ENCODE results near the gene PKD1. TPM values are rescaled to one million over a fixed set of nuclear protein-coding genes. Genes with fewer than 3 reads are reported as not detected.
A peak's percentile ranks its signal among the peaks of the same experiment; 100 is the strongest.

The PKD1 gene
- total RNA-seq, 4 donors from 2014 or later: 181 to 492 (median 352) TPM

DNA sequence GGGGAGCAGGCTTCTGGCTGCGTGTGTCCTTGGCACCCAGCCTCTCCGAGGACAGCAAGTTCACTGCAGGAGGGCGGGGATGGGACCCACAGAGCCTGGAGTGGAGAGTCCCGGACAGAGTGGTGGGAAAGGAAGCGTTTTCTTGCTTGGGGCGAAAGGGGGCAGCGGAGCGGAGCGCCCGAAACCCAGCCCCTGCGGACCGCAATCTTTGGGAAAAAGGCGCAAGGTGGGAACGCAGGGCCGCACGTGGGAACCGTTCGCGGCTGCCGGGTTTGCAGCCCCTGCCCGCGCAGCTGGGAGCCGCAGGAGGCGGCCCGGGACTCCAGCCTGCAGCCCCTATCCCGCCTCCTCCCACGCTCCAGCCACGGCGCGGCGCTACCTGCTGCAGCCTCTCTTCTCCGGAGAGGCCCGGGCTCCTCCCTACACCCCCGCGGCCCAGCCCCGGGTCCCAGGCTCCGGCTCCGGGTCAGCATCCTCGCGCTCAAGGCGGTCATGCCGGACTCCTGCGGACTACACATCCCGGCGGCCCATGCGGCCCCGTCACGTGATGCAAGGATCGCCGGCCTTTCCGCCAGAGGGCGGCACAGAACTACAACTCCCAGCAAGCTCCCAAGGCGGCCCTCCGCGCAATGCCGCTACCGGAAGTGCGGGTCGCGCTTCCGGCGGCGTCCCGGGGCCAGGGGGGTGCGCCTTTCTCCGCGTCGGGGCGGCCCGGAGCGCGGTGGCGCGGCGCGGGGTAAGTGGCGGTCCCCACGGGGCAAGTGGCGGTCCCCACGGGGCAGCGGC lies 88.2 kb downstream of the PKD1 start, which contains the start of the genes NTHL1 and TSC2:
TSS of gene NTHL1 (minus strand) at position 505 of the 786 bp plus-strand sequence. CDS start at position 494, 11 bp downstream.
TSS of gene TSC2 (plus strand) at position 656 of the 786 bp plus-strand sequence. CDS start 631 bp downstream, outside the sequence.
- WGBS, 2 donors (ENCODE audit: low coverage in 1 of 2): no CpG with 5 or more reads among the region's 81 CpGs
- peak within 1 kb of the TSS; percentile 20 to 83 (median 78) for H3K27ac ChIP-seq
- ATAC-seq: peak; percentile 97
- H3K27me3 ChIP-seq: no peaks in the 10 kb centered on the region
- no peaks in the 10 kb centered on the region for H3K9me3 ChIP-seq
- peaks cover 0 to 65% (median 29%) of the 10 kb centered on the region in 3 donors for H3K4me1 ChIP-seq
- H3K4me3 ChIP-seq: peak within 1 kb of the TSS; percentile 80 to 91
- peaks cover 0 to 50% of the 10 kb centered on the region in 2 donors for H3K36me3 ChIP-seq
- TF ChIP-seq POLR2AphosphoS5 (IDR thresholded peaks at IDR 0.05) (peak; percentile 60), EP300 (IDR thresholded peaks at IDR 0.05) (no peak), POLR2A (IDR thresholded peaks at IDR 0.05) (peak; percentile 42 to 59)
- TF ChIP-seq, protein P1, sequence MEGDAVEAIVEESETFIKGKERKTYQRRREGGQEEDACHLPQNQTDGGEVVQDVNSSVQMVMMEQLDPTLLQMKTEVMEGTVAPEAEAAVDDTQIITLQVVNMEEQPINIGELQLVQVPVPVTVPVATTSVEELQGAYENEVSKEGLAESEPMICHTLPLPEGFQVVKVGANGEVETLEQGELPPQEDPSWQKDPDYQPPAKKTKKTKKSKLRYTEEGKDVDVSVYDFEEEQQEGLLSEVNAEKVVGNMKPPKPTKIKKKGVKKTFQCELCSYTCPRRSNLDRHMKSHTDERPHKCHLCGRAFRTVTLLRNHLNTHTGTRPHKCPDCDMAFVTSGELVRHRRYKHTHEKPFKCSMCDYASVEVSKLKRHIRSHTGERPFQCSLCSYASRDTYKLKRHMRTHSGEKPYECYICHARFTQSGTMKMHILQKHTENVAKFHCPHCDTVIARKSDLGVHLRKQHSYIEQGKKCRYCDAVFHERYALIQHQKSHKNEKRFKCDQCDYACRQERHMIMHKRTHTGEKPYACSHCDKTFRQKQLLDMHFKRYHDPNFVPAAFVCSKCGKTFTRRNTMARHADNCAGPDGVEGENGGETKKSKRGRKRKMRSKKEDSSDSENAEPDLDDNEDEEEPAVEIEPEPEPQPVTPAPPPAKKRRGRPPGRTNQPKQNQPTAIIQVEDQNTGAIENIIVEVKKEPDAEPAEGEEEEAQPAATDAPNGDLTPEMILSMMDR (IDR thresholded peaks at IDR 0.05): peak in 3 of 4 experiments; percentile 58 to 82 (median 66)

DNA sequence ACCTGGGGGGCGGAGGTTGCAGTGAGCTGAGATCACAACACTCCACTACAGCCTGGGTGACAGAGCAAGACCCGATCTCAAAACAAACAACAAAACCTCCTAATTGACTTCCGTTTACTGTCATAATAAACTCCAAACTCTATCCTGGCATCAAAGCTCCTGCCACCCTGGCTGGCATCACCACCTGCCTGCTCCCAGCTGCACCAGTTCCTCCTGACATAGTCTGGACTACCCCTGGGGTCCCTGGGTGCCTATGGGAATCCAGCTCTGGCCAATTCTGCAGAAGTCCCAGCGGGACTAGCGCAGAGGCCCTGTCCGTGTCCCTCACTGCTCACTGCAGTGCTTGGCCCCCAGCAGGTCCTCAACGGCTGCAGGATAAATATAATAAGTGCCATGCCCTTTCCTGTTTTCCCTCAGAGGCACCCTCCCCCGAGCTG lies 88.8 kb downstream of the PKD1 start:
- no peaks in the 10 kb centered on the region for H3K9me3 ChIP-seq
- peaks cover 0 to 44% of the 10 kb centered on the region in 2 donors for H3K36me3 ChIP-seq
- no peak for ATAC-seq
- peaks cover 0 to 70% (median 35%) of the 10 kb centered on the region in 3 donors for H3K4me1 ChIP-seq
- peak overlapping the region; percentile 80 to 91 for H3K4me3 ChIP-seq
- H3K27ac ChIP-seq: peak overlapping the region in 3 of 4 donors; percentile 74 to 83 (median 82)
- no peak for TF ChIP-seq EP300 (IDR thresholded peaks at IDR 0.05)
- no peak for TF ChIP-seq POLR2A (IDR thresholded peaks at IDR 0.05)
- no peak for TF ChIP-seq POLR2AphosphoS5 (IDR thresholded peaks at IDR 0.05)
- TF ChIP-seq, protein P1 (IDR thresholded peaks at IDR 0.05): no peak
- no peaks in the 10 kb centered on the region for H3K27me3 ChIP-seq
- WGBS, 2 donors (ENCODE audit: low coverage in 1 of 2): 0 to 25% methylated on average over 3 of the region's 8 CpGs

DNA sequence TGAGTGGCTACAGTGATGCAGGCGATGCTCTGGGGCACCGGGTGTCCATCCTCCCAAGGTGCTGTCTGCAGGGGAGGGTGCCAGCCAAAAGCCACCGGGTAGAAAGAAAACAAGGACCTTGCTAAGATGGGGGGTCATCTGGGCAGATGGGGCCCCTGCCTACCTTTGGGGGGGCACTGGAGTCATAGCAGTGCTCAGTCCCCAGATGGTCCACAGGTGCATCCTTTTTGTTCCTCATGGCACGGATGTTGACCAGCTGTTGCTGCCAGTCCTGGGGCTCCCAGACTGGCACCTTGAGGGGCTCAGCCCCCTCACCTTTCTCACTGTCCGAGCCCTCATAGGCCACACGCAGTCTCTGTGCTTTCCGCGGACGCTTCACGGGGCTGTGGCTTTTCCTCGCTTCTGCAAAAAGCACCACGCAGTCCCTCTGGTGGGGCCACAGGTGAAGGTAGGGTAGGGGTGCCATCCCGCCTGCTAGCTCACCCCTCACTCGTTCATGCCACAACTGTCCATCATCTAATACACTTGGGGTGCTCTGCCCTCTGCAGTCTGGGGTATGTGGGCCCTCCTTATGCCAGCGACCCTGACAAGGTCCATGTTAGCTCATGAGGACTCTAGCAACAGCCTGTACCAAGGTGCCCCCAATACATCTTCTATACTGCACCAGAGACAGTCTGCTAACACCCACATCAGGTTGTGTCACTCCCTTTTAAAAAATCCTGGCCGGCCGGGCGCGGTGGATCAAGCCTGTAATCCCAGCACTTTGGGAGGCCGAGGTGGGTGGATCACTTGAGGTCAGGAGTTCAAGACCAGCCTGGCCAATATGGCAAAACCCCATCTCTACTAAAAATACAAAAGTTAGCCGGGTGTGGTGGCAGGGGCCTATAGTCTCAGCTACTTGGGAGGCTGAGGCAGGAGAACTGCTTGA lies 89.5 kb downstream of the PKD1 start:
- WGBS, 2 donors (ENCODE audit: low coverage in 1 of 2): 81% methylated on average over 3 of the region's 21 CpGs; no CpG with 5 or more reads in 1 of the 2 donors
- peak overlapping the region in 1 of 2 donors; percentile 91 for H3K4me3 ChIP-seq
- TF ChIP-seq, protein P1 (IDR thresholded peaks at IDR 0.05): no peak
- TF ChIP-seq EP300 (IDR thresholded peaks at IDR 0.05) (no peak), POLR2AphosphoS5 (IDR thresholded peaks at IDR 0.05) (no peak), POLR2A (IDR thresholded peaks at IDR 0.05) (no peak)
- H3K9me3 ChIP-seq: no peaks in the 10 kb centered on the region
- peaks cover 0 to 37% of the 10 kb centered on the region in 2 donors for H3K36me3 ChIP-seq
- ATAC-seq: no peak
- H3K27ac ChIP-seq: peak overlapping the region in 3 of 4 donors; percentile 74 to 83 (median 82)
- peaks cover 0 to 72% (median 35%) of the 10 kb centered on the region in 3 donors for H3K4me1 ChIP-seq
- H3K27me3 ChIP-seq: no peaks in the 10 kb centered on the region

DNA sequence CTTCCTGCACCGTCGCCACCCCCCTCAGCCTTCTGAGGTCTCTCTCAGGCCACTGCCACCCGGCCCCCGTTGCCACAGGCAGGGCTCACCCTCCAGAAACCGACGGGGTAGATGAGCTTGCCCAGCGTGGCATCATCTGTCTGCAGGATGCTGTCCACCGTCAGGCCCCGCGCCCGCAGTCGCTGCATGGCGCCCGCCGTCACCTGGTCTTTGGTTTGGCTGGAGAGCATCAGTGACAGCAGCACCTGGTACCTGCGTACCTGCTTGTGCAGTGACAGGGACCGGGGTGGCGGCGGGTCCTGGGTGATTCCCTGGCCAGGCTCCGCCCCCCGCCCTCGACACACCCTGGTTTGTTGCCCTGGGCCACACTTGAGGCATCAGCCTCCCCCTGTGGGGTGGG lies 91.2 kb downstream of the PKD1 start:
- ATAC-seq: no peak
- Histone ChIP-seq H3K27ac (peak overlapping the region in 3 of 4 donors; percentile 32 to 49 (median 35)), H3K4me3 (peak overlapping the region in 1 of 2 donors; percentile 4), H3K36me3 (peaks cover 0 to 24% of the 10 kb centered on the region in 2 donors), H3K9me3 (no peaks in the 10 kb centered on the region), H3K27me3 (no peaks in the 10 kb centered on the region), H3K4me1 (peaks cover 0 to 85% (median 45%) of the 10 kb centered on the region in 3 donors)
- no peak for TF ChIP-seq POLR2AphosphoS5 (IDR thresholded peaks at IDR 0.05)
- TF ChIP-seq POLR2A (IDR thresholded peaks at IDR 0.05): no peak
- TF ChIP-seq, protein P1 (IDR thresholded peaks at IDR 0.05): no peak
- no peak for TF ChIP-seq EP300 (IDR thresholded peaks at IDR 0.05)
- WGBS, 2 donors (ENCODE audit: low coverage in 1 of 2): no CpG with 5 or more reads among the region's 22 CpGs
